Transverse colon (tissue), 4 donors: ENCODE measurements around the gene MRPL27.

Experiments
- EP300 ChIP-seq: sonication (generic); formaldehyde crosslinking; IDR thresholded peaks from one replicate; pipeline ENCODE4 v1.6.1; 2017; ENCODE audit warnings: antibody characterized with exemption, low read depth
- POLR2A ChIP-seq: fragments of 450-650 bp; IDR thresholded peaks from one replicate; pipeline ENCODE4 v1.6.1; 2016; ENCODE audit warnings: antibody characterized with exemption, mild to moderate bottlenecking, moderate library complexity
- POLR2AphosphoS5 ChIP-seq, 3 donors: sonication (generic); formaldehyde crosslinking; IDR thresholded peaks; one replicate each; pipeline ENCODE4 v1.6.1; 2016; ENCODE audit warnings: antibody characterized with exemption in 3 of 3
- TF ChIP-seq, protein P1 (sequence below), 5 experiments: fragments of 200-600 bp in 3 of 5; fragments of 450-650 bp in 2 of 5; sonication (generic) in 3 of 5; IDR thresholded peaks; 1 replicate in 2 of 5; 2 replicates in 3 of 5; pipeline ENCODE4 v1.5.1; 2016 to 2017; ENCODE audit warnings: antibody characterized with exemption in 5 of 5, inconsistent platforms in 3 of 5, mild to moderate bottlenecking in 2 of 5, moderate library complexity in 1 of 5

GRCh38 chr17:50394711-50395110 lies 21.7 kb upstream of the MRPL27 start:
- TF ChIP-seq, protein P1, sequence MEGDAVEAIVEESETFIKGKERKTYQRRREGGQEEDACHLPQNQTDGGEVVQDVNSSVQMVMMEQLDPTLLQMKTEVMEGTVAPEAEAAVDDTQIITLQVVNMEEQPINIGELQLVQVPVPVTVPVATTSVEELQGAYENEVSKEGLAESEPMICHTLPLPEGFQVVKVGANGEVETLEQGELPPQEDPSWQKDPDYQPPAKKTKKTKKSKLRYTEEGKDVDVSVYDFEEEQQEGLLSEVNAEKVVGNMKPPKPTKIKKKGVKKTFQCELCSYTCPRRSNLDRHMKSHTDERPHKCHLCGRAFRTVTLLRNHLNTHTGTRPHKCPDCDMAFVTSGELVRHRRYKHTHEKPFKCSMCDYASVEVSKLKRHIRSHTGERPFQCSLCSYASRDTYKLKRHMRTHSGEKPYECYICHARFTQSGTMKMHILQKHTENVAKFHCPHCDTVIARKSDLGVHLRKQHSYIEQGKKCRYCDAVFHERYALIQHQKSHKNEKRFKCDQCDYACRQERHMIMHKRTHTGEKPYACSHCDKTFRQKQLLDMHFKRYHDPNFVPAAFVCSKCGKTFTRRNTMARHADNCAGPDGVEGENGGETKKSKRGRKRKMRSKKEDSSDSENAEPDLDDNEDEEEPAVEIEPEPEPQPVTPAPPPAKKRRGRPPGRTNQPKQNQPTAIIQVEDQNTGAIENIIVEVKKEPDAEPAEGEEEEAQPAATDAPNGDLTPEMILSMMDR (IDR thresholded peaks at IDR 0.05), result no peak
- TF ChIP-seq POLR2A, result no peak
- TF ChIP-seq POLR2AphosphoS5 (IDR thresholded peaks at IDR 0.05), result no peak
- TF ChIP-seq EP300, result no peak
